ENCODE results near the gene AHSA1. TPM values are rescaled to one million over a fixed set of nuclear protein-coding genes. Genes with fewer than 3 reads are reported as not detected.

AHSA1 gene
- total and polyA plus RNA-seq, 2 donors (not counting 1 experiment from before 2014, with no cell fraction given) = 60.3 to 189 TPM

GRCh38 chr14:77485256-77485655 lies 27.4 kb downstream of the AHSA1 start:
- Histone ChIP-seq H3K4me2 (ENCODE audit: extremely low read depth, insufficient read depth, low read length) (no peak overlapping the region), H3K4me3 (replicated peaks in 1 of 4; ENCODE audit: control extremely low read depth in 1 of 4, insufficient read depth in 1 of 4, low read depth in 3 of 4, low read length in 4 of 4) (no peak overlapping the region), H4K20me1 (ENCODE audit: control insufficient read depth, extremely low read depth, insufficient read depth, low read length) (no peaks in the 10 kb centered on the region), H3K27me3 (ENCODE audit: control insufficient read depth, insufficient read depth, low read length) (no peaks in the 10 kb centered on the region), H3K4me1 (ENCODE audit: control insufficient read depth, extremely low read depth, insufficient read depth, low read length) (peaks cover 3% of the 10 kb centered on the region), H3K9me3 (ENCODE audit: control insufficient read depth, insufficient read depth, low read depth, low read length) (no peaks in the 10 kb centered on the region), H3K79me2 (ENCODE audit: control insufficient read depth, insufficient read depth, low read length) (no peaks in the 10 kb centered on the region), H3K9ac (ENCODE audit: insufficient read depth, low read length) (no peak overlapping the region), H2AFZ (ENCODE audit: low read length) (no peak overlapping the region), H3K36me3 (ENCODE audit: control insufficient read depth, insufficient read depth, low read length) (no peaks in the 10 kb centered on the region), H3K27ac (ENCODE audit: insufficient read depth, low read length) (no peak overlapping the region)
- peak in 1 of 2 donors; percentile 5 for DNase-seq (ENCODE audit: low read depth in 2 of 2)
- TF ChIP-seq EZH2 (IDR thresholded peaks at IDR 0.05; ENCODE audit: low read length, missing control alignments) = no peak
- no peak for TF ChIP-seq CTCF (conservative IDR thresholded peaks at IDR 0.05 in 1 of 2, IDR thresholded peaks at IDR 0.05 in 1 of 2; ENCODE audit: low read depth in 1 of 2, low read length in 2 of 2)

GRCh38 chr14:77485901-77486678 lies 28.2 kb downstream of the AHSA1 start:
- Histone ChIP-seq H3K27ac (ENCODE audit: insufficient read depth, low read length) (no peak overlapping the region), H2AFZ (ENCODE audit: low read length) (no peak overlapping the region), H3K9me3 (ENCODE audit: control insufficient read depth, insufficient read depth, low read depth, low read length) (no peaks in the 10 kb centered on the region), H3K36me3 (ENCODE audit: control insufficient read depth, insufficient read depth, low read length) (no peaks in the 10 kb centered on the region), H4K20me1 (ENCODE audit: control insufficient read depth, extremely low read depth, insufficient read depth, low read length) (no peaks in the 10 kb centered on the region), H3K4me2 (ENCODE audit: extremely low read depth, insufficient read depth, low read length) (no peak overlapping the region), H3K9ac (ENCODE audit: insufficient read depth, low read length) (no peak overlapping the region), H3K4me3 (replicated peaks in 1 of 4; ENCODE audit: control extremely low read depth in 1 of 4, insufficient read depth in 1 of 4, low read depth in 3 of 4, low read length in 4 of 4) (no peak overlapping the region), H3K27me3 (ENCODE audit: control insufficient read depth, insufficient read depth, low read length) (no peaks in the 10 kb centered on the region), H3K79me2 (ENCODE audit: control insufficient read depth, insufficient read depth, low read length) (no peaks in the 10 kb centered on the region), H3K4me1 (ENCODE audit: control insufficient read depth, extremely low read depth, insufficient read depth, low read length) (peaks cover 3% of the 10 kb centered on the region)
- DNase-seq (ENCODE audit: low read depth in 2 of 2) = peak in 1 of 2 donors; percentile 93
- TF ChIP-seq CTCF (conservative IDR thresholded peaks at IDR 0.05 in 1 of 2, IDR thresholded peaks at IDR 0.05 in 1 of 2; ENCODE audit: low read depth in 1 of 2, low read length in 2 of 2) (no peak), EZH2 (IDR thresholded peaks at IDR 0.05; ENCODE audit: low read length, missing control alignments) (no peak)

- Histone ChIP-seq H3K27ac (ENCODE audit: insufficient read depth, low read length) (no peak overlapping the region), H3K36me3 (ENCODE audit: control insufficient read depth, insufficient read depth, low read length) (no peaks in the 10 kb centered on the region), H2AFZ (ENCODE audit: low read length) (no peak overlapping the region), H3K4me3 (replicated peaks in 1 of 4; ENCODE audit: control extremely low read depth in 1 of 4, insufficient read depth in 1 of 4, low read depth in 3 of 4, low read length in 4 of 4) (no peak overlapping the region), H3K9ac (ENCODE audit: insufficient read depth, low read length) (no peak overlapping the region), H4K20me1 (ENCODE audit: control insufficient read depth, extremely low read depth, insufficient read depth, low read length) (no peaks in the 10 kb centered on the region), H3K4me2 (ENCODE audit: extremely low read depth, insufficient read depth, low read length) (no peak overlapping the region), H3K4me1 (ENCODE audit: control insufficient read depth, extremely low read depth, insufficient read depth, low read length) (peaks cover 3% of the 10 kb centered on the region), H3K27me3 (ENCODE audit: control insufficient read depth, insufficient read depth, low read length) (no peaks in the 10 kb centered on the region), H3K9me3 (ENCODE audit: control insufficient read depth, insufficient read depth, low read depth, low read length) (no peaks in the 10 kb centered on the region), H3K79me2 (ENCODE audit: control insufficient read depth, insufficient read depth, low read length) (no peaks in the 10 kb centered on the region)
- DNase-seq (ENCODE audit: low read depth in 2 of 2) = no peak
- TF ChIP-seq EZH2 (IDR thresholded peaks at IDR 0.05; ENCODE audit: low read length, missing control alignments) = no peak
- TF ChIP-seq CTCF (conservative IDR thresholded peaks at IDR 0.05 in 1 of 2, IDR thresholded peaks at IDR 0.05 in 1 of 2; ENCODE audit: low read depth in 1 of 2, low read length in 2 of 2) = no peak
These were observed 30.7 kb downstream of the AHSA1 start for GRCh38 chr14:77488558-77488957.
